HG03135 (cell line): ENCODE measurements around the gene KLHL30.

Source experiments
- ATAC-seq: cut with Tn5 transposase; IDR thresholded peaks from one replicate; pipeline ENCODE4 v1.9.1; 2021; ENCODE audit warnings: mild to moderate bottlenecking, moderate library complexity; ENCODE audit not compliant: unreplicated experiment

Gene KLHL30

GRCh38 chr2:238130111-238130695 lies 8.3 kb upstream of the KLHL30 start:
- ATAC-seq, result no peak

- ATAC-seq, result no peak
Measured at GRCh38 chr2:238130696-238131628, 7.5 kb upstream of the KLHL30 start.

DNA sequence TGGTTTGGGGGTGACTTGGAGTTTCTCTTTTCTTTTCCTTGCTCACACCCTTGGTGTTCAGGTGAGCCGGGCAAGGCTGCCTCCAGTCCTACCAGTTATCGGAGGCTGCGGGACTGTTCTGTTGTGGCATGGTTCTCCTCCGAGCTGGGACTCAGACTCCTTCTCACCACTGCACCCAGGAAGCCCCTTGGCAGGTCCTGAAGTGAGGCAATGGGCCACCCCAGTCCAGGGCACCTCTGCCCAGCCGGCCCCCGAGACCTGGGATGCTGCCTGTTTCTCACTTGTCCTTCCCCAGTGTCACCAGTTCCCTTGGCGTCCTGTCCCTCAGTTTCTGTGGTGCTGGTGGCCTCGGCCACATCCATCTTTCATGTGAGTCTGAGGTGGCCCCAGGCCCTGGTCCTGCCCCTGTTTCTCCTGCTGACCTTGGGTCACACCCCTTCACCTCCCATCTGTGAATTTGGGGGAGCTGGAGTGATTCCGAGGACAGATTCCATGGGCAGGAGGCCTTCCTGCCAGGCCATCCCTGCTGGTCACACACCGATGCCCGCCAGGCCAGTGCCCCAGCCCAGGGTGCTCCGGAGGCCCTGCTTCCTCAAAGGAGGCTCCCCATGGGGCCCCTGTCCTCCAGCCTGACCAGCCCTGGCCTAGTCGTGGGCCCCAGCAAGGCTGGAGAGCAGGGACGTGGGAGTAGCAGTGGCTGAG lies 6.6 kb upstream of the KLHL30 start:
- ATAC-seq, result no peak

DNA sequence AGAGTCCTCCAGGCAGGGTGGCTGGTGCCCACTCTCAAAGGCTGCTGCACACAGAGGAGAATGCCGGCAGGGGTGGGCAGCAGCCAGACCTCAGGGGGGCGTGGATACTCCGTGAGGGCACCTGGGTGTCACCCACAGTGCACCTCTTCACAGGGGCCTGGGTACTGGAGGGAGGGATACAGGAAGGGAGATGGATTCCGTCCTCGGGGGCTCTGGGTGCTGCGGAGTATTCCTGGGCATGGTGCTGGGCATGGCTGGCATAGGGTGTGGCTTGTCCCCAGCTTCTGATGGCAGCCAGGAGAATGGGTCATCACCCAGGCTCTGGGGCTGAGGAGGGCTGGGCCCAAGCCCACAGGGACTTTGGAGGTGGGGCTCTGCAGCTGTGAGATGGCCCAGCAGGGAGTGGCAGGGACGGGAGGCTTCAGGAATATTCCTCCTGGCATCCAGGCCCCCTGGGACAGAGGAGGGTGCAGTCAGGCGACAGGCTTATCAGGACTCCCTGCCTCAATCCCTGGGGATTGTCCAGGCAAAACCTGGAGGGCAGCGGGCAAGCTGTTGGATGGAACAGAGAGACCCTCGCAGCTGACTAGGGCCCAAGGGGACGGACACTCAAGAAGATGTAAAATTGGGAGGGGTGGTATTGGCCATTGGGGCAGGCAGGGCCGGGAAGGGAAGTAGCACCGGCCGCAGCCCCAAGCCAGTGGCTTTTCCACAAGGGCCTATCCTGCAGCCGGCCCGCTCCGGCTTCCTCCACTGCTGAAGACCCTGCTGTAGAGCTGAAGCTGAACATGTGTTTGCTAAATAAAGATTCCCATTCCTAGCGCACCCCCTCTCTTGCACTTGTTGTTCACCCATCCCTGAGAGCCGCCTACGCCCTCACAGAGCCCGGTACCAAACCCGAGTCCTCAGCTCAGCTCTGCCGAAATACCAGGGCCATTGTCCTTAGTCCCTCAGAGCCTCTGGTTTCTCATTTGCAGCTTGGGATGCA lies 5.7 kb upstream of the KLHL30 start:
- ATAC-seq, result no peak

DNA sequence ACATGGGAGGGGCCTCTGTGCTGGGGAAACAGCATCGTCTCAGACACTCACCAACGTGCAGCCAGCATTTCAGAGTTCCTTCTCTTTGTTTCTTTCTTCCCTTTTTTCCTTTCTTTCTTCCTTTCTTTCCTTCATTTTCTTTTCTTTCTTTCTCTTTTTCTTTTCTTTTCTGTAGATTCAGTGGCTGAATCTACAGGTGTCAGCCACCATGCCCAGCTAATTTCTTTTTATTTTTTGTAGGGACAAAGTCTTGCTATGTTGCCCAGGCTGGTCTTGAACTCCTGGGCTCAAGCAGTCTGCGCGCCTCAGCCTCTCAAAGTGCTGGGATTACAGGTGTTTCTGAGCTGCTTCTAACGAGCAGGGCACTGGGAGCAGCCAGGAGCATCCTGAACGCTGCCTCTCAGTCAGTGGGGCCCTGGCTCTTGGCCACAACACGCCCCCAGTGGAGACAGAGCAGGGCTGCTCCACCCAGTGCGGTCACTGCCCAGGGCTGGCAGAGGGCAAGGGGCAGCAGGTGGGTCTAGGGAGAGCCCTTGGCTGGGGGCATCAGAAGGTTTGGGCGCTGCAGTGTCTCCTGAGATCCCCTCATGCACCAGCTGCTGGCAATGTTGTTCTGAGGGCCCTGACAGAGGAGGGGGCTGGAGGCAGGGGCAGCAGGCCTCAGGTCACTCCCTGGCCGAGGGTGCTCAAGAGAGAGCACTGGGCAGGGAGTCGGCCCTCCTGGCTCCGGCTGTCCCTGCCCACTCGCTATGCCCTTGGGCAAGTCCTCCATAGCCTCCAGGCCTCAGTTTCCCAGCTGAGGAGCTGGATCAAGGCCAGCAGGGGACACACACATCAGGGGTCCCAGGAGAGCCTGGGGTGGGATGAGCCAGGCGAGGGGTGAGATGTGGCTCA lies 4.7 kb upstream of the KLHL30 start:
- ATAC-seq, result no peak

DNA sequence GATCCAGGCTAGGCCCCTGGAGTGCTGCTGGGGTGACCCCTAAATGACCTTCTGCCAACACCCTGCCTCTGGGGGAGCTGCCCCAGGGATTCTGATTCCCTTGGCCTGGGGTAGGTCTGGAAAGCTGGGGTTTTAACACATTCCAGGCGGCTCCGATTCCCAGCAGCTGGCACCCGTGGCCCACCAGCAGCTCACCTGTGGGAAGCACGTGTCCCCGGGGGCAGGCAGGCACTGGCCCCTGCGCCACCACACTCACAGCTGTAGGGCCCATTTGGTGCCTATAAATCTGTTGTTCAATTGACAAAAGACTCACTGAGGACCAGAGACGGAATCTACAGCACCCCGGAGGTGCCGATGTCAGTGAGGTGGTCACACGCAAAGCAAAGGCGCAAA lies 4.1 kb upstream of the KLHL30 start:
- ATAC-seq, result no peak

GRCh38 chr2:238135601-238136150 lies 2.8 kb upstream of the KLHL30 start:
- no peak for ATAC-seq

GRCh38 chr2:238136820-238137537 lies 1.5 kb upstream of the KLHL30 start:
- no peak for ATAC-seq

GRCh38 chr2:238137885-238138284 lies 583 bp upstream of the KLHL30 start:
- ATAC-seq, result no peak

DNA sequence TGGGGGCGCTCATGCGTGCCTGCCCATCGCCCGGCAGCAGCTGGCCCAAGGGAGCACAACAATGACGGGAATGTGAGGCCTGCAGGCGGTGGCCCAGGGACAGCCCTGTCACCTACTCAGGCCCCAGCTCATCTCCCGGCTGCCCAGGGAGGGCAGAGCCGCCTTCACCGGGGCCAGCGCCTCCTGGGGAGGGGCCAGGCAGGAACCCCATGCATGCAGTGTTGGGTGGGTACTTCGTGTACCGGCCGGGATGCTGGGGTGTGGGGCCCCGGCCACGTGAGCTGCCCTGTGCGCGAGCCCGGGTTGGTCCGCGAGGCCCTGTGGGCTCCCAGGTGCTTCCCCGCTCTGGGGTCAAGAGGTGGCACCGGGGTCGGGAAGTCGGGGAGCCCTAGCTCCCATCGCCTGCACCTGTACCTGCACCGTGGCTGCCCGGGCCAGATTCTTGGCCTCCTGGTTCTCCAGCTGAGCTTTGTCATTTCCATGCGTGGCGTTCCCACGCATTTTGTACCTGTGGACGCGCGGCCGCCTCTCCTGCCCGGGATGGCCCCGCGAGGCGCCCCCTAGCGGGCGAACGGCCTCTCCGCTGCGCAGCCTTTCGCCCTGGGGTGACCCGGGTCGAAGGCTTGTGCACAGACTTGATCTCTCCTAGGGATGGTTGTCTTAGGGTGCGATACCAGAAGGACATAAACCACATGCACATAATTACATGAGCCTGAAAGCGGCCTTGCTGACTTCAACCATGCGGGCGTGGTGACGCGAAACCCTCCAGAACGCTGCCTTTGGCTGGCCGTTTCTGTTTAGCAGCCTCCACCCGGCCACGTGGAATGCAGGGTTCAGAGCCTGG lies 950 bp downstream of the KLHL30 start:
- no peak for ATAC-seq

DNA sequence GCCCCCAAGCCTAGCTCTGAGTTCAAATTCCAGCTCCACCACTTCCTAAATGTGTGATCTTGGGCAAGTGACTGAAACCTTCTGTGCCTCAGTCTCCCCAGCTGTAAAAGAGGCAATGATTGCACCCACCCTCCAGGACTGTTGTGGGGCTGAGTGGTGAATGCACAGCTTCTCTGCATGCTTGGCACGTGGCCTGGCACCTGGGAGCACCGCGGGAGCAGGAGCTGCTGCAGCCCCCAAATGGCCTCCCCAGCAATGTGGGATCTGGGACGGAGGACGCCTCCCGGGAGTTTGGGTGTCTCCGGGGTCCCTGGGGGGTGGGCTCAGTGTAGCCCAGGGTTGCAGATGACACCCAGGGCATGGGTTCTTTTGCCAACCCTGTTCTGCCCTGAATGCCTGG lies 1.6 kb downstream of the KLHL30 start:
- ATAC-seq, result no peak

- ATAC-seq, result no peak
Measured at GRCh38 chr2:238140721-238141540, 2.5 kb downstream of the KLHL30 start.

GRCh38 chr2:238141541-238142318 lies 3.3 kb downstream of the KLHL30 start:
- no peak for ATAC-seq

DNA sequence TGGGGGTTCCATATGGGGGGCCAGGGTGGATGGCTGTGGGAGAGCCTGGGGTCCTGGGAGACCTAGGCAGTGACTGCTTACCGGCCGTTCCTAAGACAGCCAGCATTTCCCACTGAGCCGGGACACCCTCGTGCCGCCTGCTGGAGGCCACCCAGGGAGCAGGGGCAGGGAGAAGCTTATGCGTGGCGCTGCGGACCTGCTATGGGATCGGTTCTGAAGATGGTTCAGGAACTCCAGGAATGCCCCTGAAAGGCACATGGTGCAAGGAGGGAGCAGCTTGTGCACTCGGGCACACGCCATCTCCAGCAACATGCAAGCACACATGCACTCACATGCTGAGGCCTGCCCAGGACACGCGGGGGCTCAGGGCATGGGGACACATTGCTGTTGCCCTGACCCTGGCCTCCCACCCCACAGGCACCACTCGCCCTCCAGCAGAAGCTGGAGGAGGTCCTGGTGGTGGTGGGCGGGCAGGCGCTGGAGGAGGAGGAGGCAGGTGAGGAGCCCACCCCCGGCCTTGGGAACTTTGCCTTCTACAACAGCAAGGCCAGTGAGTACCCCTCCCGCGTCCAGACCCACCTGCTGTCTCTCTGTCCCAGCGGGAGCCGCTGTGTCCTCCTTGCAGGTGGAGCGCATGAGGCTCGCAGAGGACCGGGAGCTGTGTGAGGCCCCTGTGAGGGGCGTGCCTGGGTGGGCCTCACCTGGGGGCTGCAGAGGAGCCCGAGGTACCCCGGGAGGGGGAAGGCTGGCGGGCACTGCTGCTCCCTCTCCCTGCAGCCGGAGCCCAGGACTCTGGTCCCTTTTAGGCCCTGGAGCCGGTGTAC lies 4.1 kb downstream of the KLHL30 start:
- ATAC-seq, result no peak

- no peak for ATAC-seq
Measured at GRCh38 chr2:238143239-238143951, 4.9 kb downstream of the KLHL30 start.
